Smooth muscle cell (in vitro differentiated cells): ENCODE results near the gene STK32B. TPM values are rescaled to one million over a fixed set of nuclear protein-coding genes. Genes with fewer than 3 reads are reported as not detected.

Experiments used
- DNase-seq: peaks from one replicate; lab custom pipeline; 2025; ENCODE audit not compliant: unreplicated experiment; lab: John Stamatoyannopoulos, UW
- H2AFZ ChIP-seq: fragments of 200-600 bp; sonication (generic); 2 replicates; pipeline ENCODE4 v1.6.0; 2016; ENCODE audit warnings: antibody characterized with exemption, low read depth, mild to moderate bottlenecking
- H3F3A ChIP-seq: fragments of 200-600 bp; sonication (generic); 2 replicates; pipeline ENCODE4 v1.6.0; 2017; ENCODE audit warnings: antibody characterized with exemption, low read depth
- H3K27ac ChIP-seq: fragments of 200-600 bp; sonication (generic); 2 replicates; pipeline ENCODE4 v1.5.1; 2016; ENCODE audit warnings: low read depth, mild to moderate bottlenecking
- H3K27me3 ChIP-seq: fragments of 200-600 bp; sonication (generic); 2 replicates; pipeline ENCODE4 v1.6.1; 2016; ENCODE audit warnings: low read depth, mild to moderate bottlenecking
- H3K36me3 ChIP-seq: fragments of 200-600 bp; sonication (generic); 2 replicates; pipeline ENCODE4 v1.5.1; 2016; ENCODE audit warnings: low read depth
- H3K4me1 ChIP-seq: fragments of 200-600 bp; sonication (generic); 2 replicates; pipeline ENCODE4 v1.5.1; 2016; ENCODE audit warnings: low read depth
- H3K4me2 ChIP-seq: fragments of 200-600 bp; sonication (generic); 2 replicates; pipeline ENCODE4 v1.6.0; 2016; ENCODE audit warnings: mild to moderate bottlenecking
- H3K4me3 ChIP-seq: fragments of 200-600 bp; sonication (generic); 2 replicates; pipeline ENCODE4 v1.5.1; 2016; ENCODE audit warnings: mild to moderate bottlenecking
- H3K79me2 ChIP-seq: fragments of 200-600 bp; sonication (generic); 2 replicates; pipeline ENCODE4 v1.6.0; 2016; ENCODE audit warnings: low read depth, mild to moderate bottlenecking
- H3K9ac ChIP-seq: fragments of 200-600 bp; sonication (generic); 2 replicates; pipeline ENCODE4 v1.6.0; 2016; ENCODE audit warnings: low read depth
- H3K9me3 ChIP-seq: fragments of 200-600 bp; sonication (generic); replicated peaks from 2 replicates; pipeline ENCODE4 v1.5.1; 2016; ENCODE audit warnings: low read depth
- H4K20me1 ChIP-seq: fragments of 200-600 bp; sonication (generic); 2 replicates; pipeline ENCODE4 v1.6.0; 2016; ENCODE audit warnings: low read depth
- WGBS: methylation state at CpG from one replicate; pipeline ENCODE4 v1.1.7; 2016; ENCODE audit warnings: low lambda C conversion rate; 5-methylcytosine and 5-hydroxymethylcytosine counted together
- polyA plus RNA-seq: library from polyadenylated mRNA; unstranded; fragments of >200 nt; fragmentation: Nextera tagmentation; extraction: Ambion mirVana; gene quantifications from 2 replicates; pipeline ENCODE4 v1.2.1, GENCODE V29; 2016
- total RNA-seq: library from RNA; depleted of rRNA; stranded (reverse); fragments of >200 nt; gene quantifications from 2 replicates; pipeline ENCODE4 v1.2.3, GENCODE V29; 2014
- TF ChIP-seq, protein P1 (sequence below): fragments of 200-600 bp; sonication (generic); IDR thresholded peaks from 2 replicates; pipeline ENCODE4 v1.5.1; 2017; ENCODE audit warnings: borderline replicate concordance, mild to moderate bottlenecking, antibody characterized with exemption; ENCODE audit not compliant: insufficient read depth, poor library complexity, severe bottlenecking

The STK32B gene
- total and polyA plus RNA-seq, 2 experiments from 2014 or later: 3.5 to 4.0 TPM

DNA sequence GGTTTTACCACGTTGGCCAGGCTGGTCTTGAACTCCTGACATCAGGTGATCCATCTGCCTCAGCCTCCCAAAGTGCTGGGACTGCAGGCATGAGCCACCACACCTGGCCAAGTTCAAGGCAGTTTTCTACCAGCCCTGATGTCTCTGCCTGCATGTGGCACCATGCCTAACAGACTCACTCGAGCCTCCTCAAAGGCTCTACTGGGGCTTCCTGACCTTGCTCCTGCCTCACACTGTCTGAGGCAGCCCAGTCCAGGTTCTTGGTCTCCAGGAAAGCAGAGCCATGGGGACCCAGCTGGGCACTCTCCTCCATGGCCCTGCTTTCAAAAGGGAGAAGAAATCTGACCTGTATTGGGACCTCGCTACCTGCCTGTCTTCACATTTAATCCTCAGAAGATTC, 370.1 kb downstream of the STK32B start:
- Histone ChIP-seq H3K27me3 (no peaks in the 10 kb centered on the region), H3K27ac (no peak overlapping the region), H3K4me1 (no peaks in the 10 kb centered on the region), H3K4me3 (no peak overlapping the region), H4K20me1 (no peaks in the 10 kb centered on the region), H3F3A (no peaks in the 10 kb centered on the region), H3K79me2 (no peaks in the 10 kb centered on the region), H2AFZ (no peak overlapping the region), H3K9me3 (no peaks in the 10 kb centered on the region), H3K36me3 (peaks cover 5% of the 10 kb centered on the region), H3K9ac (no peak overlapping the region), H3K4me2 (no peak overlapping the region)
- WGBS: 75% methylated on average over 3 of the region's 3 CpGs
- TF ChIP-seq, protein P1, sequence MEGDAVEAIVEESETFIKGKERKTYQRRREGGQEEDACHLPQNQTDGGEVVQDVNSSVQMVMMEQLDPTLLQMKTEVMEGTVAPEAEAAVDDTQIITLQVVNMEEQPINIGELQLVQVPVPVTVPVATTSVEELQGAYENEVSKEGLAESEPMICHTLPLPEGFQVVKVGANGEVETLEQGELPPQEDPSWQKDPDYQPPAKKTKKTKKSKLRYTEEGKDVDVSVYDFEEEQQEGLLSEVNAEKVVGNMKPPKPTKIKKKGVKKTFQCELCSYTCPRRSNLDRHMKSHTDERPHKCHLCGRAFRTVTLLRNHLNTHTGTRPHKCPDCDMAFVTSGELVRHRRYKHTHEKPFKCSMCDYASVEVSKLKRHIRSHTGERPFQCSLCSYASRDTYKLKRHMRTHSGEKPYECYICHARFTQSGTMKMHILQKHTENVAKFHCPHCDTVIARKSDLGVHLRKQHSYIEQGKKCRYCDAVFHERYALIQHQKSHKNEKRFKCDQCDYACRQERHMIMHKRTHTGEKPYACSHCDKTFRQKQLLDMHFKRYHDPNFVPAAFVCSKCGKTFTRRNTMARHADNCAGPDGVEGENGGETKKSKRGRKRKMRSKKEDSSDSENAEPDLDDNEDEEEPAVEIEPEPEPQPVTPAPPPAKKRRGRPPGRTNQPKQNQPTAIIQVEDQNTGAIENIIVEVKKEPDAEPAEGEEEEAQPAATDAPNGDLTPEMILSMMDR: no peak
- DNase-seq: no peak

DNA sequence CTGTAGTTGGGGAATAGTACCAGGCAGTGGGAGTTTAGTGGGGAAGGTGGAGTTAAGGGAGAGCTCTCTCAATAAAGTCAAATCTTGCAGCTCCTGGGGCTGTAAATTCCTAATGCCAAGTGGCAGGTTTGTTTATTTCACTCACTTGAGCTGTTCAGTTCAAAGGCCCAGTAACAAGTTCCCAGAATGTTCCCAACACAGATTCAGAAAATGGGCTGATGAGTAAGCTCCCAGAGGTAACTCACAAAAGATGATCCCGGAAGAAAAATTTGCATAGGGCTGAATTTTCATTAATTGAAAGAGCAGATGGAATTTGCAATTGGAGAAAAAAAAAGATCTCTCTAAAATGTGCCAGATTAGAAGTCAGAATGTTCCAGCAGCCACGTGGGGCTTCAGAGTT, 370.9 kb downstream of the STK32B start:
- Histone ChIP-seq H3K4me1 (no peaks in the 10 kb centered on the region), H3K79me2 (no peaks in the 10 kb centered on the region), H3K27me3 (no peaks in the 10 kb centered on the region), H2AFZ (no peak overlapping the region), H3K9ac (no peak overlapping the region), H3F3A (no peaks in the 10 kb centered on the region), H4K20me1 (no peaks in the 10 kb centered on the region), H3K4me2 (no peak overlapping the region), H3K36me3 (peaks cover 5% of the 10 kb centered on the region), H3K9me3 (no peaks in the 10 kb centered on the region), H3K27ac (no peak overlapping the region), H3K4me3 (no peak overlapping the region)
- DNase-seq: no peak
- WGBS: 80% methylated on average over 2 of the region's 2 CpGs
- TF ChIP-seq, protein P1: no peak

DNA sequence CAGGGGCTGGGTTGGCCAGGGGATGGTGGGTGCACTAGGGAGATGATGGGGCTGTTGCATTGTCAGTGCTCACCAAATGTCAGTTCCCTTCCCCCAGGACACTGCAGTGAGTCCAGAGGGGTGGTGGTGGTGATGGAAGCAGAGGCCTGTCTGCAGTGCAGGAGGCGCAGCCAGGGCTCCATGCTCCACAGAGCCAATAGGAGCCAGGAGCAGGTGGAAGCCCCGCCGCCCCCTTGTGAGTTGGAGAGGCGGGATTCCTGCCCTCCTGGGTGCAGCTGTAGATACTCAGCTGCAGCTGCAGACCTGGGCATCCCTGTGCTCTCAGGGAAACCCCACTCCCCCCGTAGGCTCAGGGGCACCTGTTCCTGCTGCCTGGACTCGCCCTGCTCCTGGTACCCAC, 372.4 kb downstream of the STK32B start:
- Histone ChIP-seq H3K27ac (no peak overlapping the region), H3K9me3 (no peaks in the 10 kb centered on the region), H3K79me2 (no peaks in the 10 kb centered on the region), H4K20me1 (no peaks in the 10 kb centered on the region), H3K4me2 (no peak overlapping the region), H3K4me1 (no peaks in the 10 kb centered on the region), H3F3A (no peaks in the 10 kb centered on the region), H3K36me3 (no peaks in the 10 kb centered on the region), H3K4me3 (no peak overlapping the region), H2AFZ (no peak overlapping the region), H3K27me3 (no peaks in the 10 kb centered on the region), H3K9ac (no peak overlapping the region)
- DNase-seq: no peak
- TF ChIP-seq, protein P1: no peak
- WGBS: 90% methylated on average over 6 of the region's 6 CpGs

DNA sequence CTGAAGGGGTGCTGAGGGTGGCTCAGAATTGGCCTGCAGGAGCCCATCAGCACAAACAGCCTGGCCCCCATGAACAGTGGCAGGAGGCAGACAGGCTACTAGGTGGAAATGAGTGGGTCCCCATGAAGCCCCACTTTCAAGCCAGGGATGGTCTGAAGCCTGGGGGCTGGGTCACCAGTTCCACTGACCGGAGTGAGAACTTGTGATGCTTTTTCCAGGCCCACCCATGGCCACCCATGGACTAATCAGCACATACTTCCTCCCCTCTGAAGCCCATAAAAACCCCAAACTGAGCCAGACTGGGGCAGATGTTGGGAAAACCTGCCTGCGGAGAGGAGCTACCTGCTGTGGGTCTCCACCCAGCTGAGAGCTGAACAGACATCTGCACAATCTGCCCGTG, 372.9 kb downstream of the STK32B start:
- Histone ChIP-seq H3K27me3 (no peaks in the 10 kb centered on the region), H3K79me2 (no peaks in the 10 kb centered on the region), H3K4me3 (no peak overlapping the region), H3K36me3 (no peaks in the 10 kb centered on the region), H3K27ac (no peak overlapping the region), H4K20me1 (no peaks in the 10 kb centered on the region), H3K9me3 (no peaks in the 10 kb centered on the region), H3K4me1 (no peaks in the 10 kb centered on the region), H3K9ac (no peak overlapping the region), H3F3A (no peaks in the 10 kb centered on the region), H2AFZ (no peak overlapping the region), H3K4me2 (no peak overlapping the region)
- TF ChIP-seq, protein P1: no peak
- 81% methylated on average over 3 of the region's 3 CpGs for WGBS
- DNase-seq: no peak
